ENCODE measurements around the gene TMPRSS13.

GRCh38 chr11:117857734-117858414 lies 71.3 kb downstream of the TMPRSS13 start:
- TF ChIP-seq EZH2phosphoT487 (IDR thresholded peaks at IDR 0.05; ENCODE audit: insufficient read depth, low read depth) (no peak), EZH2 (IDR thresholded peaks at IDR 0.05; ENCODE audit: insufficient read depth, poor library complexity, severe bottlenecking) (no peak)
